ENCODE measurements around the gene FOSL1.

DNA sequence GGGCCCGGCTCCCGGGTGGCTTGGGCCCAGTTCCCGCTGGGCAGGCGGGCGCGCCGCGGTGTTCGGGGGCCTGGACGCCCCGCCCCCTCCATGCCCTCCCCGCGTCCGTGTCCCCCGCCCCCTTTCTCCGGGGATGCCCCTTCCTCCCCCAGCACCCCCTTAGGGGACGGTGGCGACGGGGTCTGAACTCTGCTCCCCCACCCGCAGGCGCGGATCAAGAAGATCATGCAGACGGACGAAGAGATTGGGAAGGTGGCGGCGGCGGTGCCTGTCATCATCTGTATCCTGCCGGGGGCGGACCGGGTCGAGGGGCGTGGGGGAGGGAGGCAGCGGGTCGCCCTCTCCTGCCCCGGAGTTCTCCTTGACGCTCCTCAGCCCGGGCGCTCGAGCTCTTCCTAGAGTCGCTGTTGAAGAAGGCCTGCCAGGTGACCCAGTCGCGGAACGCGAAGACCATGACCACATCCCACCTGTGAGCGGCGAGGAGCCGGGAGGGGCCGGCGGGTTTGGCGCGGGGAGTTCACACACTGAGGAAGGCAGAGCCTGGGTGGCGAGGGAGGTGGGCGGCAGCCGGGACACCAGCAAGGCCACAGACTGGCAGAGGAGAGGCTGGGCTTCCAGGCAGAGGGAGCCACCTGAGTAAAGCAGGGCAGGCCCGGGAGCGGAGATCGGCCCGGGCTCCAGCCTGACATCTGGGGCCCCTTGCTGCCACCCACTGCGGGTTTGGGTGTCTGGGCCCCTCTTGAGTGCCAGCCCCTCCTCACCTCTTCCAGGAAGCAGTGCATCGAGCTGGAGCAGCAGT is 19.6 kb upstream of the FOSL1 start:
- TF ChIP-seq, protein P1, sequence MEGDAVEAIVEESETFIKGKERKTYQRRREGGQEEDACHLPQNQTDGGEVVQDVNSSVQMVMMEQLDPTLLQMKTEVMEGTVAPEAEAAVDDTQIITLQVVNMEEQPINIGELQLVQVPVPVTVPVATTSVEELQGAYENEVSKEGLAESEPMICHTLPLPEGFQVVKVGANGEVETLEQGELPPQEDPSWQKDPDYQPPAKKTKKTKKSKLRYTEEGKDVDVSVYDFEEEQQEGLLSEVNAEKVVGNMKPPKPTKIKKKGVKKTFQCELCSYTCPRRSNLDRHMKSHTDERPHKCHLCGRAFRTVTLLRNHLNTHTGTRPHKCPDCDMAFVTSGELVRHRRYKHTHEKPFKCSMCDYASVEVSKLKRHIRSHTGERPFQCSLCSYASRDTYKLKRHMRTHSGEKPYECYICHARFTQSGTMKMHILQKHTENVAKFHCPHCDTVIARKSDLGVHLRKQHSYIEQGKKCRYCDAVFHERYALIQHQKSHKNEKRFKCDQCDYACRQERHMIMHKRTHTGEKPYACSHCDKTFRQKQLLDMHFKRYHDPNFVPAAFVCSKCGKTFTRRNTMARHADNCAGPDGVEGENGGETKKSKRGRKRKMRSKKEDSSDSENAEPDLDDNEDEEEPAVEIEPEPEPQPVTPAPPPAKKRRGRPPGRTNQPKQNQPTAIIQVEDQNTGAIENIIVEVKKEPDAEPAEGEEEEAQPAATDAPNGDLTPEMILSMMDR (IDR thresholded peaks at IDR 0.05; ENCODE audit: insufficient read depth, low read length), result no peak
- TF ChIP-seq SPI1 (IDR thresholded peaks at IDR 0.05; ENCODE audit: borderline replicate concordance, low read depth) (no peak), GABPA (IDR thresholded peaks at IDR 0.05; ENCODE audit: low read depth) (no peak)
- TF ChIP-seq, protein P2, sequence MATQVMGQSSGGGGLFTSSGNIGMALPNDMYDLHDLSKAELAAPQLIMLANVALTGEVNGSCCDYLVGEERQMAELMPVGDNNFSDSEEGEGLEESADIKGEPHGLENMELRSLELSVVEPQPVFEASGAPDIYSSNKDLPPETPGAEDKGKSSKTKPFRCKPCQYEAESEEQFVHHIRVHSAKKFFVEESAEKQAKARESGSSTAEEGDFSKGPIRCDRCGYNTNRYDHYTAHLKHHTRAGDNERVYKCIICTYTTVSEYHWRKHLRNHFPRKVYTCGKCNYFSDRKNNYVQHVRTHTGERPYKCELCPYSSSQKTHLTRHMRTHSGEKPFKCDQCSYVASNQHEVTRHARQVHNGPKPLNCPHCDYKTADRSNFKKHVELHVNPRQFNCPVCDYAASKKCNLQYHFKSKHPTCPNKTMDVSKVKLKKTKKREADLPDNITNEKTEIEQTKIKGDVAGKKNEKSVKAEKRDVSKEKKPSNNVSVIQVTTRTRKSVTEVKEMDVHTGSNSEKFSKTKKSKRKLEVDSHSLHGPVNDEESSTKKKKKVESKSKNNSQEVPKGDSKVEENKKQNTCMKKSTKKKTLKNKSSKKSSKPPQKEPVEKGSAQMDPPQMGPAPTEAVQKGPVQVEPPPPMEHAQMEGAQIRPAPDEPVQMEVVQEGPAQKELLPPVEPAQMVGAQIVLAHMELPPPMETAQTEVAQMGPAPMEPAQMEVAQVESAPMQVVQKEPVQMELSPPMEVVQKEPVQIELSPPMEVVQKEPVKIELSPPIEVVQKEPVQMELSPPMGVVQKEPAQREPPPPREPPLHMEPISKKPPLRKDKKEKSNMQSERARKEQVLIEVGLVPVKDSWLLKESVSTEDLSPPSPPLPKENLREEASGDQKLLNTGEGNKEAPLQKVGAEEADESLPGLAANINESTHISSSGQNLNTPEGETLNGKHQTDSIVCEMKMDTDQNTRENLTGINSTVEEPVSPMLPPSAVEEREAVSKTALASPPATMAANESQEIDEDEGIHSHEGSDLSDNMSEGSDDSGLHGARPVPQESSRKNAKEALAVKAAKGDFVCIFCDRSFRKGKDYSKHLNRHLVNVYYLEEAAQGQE (IDR thresholded peaks at IDR 0.05; ENCODE audit: insufficient replicate concordance, low read depth), result no peak
